COLO668 (cell line): ENCODE data around the gene TMPRSS6.

Experiments
- DNase-seq: peaks from one replicate; lab custom pipeline; 2025; ENCODE audit not compliant: unreplicated experiment; lab: John Stamatoyannopoulos, UW

The TMPRSS6 gene

DNA sequence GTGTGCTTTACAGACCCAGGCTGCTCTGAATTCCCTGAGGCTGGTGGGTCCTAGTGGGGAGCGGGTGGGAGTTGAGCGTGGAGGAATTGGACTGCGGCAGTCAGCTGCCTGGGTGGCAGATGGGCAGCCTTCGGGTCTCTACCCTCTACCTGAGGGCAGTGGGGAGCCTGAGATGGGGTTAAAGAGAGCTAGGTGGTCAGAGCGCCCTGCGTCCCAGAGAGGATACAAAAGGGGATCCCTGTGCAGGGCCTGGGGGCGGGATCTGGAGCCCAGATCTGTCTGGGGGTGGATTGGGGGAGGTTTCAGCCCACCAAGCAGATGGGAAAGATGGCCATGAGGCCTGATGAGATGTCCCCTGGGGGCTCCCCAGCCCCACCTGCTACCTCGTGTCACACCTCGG lies 39.8 kb downstream of the TMPRSS6 start:
- no peak for DNase-seq

DNA sequence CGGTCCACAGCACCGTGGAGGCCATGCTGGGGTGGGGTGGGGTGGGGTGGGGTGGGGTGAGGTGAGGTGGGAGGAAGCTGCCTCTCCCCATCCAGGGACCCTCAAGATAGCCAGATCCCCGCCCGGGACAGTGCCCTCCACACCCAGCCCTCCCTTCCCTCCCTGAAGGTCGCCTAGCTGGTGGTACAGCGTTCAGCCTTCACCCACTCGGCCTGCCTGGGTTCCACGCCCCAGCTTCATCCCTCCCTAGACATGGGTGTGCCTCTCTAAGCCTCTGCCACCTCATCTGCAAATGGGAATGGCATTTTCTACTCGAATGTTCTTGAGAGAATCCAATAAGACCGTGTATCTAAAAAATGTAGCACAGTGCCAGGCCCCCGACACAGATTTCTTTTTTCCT lies 40.2 kb downstream of the TMPRSS6 start:
- DNase-seq: no peak

DNA sequence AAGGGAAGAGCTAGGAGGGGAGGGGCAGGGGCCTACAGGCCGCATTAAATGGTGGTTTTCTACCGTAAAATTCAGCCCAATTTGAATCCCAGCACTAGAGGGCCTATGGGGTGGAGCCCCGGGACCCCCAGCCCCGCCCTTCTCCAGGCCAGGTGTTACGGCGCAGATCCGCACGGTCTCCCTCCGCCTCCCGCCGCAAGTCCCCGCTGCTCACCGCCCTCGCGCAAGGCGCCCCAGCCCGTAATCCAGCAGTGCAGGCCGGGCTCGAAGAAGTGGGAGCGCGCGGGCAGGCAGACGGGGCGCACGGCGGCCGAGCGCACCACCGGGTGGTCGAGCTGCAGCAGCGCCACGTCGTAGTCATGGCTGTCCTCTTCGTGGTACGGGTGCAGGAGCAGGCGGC lies 40.7 kb downstream of the TMPRSS6 start:
- no peak for DNase-seq

DNA sequence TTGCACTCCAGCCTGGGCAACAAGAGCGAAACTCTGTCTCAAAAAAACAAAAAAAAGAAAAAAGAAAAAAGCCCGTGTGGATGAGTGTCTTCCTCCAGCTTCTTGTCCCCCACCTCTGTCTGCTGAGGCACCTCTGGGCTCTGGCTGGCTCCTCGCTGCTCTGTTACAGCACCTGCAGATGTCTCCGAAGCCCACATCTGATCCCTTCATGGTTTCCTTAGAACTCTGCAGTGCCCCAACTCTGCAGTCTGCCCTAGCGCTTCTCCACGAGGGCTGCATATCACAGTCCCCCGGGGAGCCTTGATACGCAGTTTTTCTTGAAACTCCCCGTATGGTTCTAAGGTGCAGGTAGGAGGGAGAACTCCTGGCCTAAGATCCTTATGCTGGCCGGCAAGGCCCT lies 42.1 kb downstream of the TMPRSS6 start:
- DNase-seq: no peak

DNA sequence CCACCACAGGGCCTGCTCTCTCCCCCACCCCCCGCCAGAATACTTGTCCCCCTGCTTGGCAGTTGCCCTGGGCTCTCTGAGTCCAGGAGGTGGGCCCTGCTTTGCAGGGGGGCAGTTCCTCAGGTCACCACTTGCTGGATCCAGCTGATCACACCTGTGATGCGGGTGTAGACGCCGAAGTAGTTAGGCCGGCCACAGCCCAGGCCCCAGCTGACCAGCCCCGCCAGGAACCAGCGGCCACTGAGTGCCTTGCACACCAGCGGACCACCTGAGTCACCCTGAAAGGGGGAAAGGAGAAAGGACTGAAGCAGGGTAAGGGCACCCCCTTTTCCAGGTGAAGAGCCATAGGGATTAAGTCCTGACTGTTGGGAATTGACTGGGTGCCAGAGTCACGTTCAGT lies 43.6 kb downstream of the TMPRSS6 start:
- DNase-seq: no peak

DNA sequence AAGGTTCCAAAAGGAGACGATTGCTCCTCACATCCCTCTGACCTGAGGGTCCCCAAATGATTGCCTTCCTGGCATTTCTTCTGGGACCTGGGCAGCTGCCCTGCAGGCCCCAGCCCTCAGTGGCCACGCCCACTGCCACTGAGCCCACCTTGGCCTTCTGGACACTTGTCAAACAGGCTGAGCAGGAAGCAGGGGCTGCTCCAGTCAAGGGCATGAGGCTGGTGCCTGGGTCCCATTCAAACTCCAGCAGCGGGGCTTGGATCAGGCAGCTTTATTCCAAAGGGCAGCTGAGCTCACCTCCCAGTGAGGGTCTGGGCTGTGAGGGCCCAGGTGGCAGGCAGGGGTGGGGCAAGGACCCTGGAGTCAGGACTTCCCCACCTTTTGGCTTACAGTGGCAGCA lies 44.3 kb downstream of the TMPRSS6 start:
- no peak for DNase-seq

DNA sequence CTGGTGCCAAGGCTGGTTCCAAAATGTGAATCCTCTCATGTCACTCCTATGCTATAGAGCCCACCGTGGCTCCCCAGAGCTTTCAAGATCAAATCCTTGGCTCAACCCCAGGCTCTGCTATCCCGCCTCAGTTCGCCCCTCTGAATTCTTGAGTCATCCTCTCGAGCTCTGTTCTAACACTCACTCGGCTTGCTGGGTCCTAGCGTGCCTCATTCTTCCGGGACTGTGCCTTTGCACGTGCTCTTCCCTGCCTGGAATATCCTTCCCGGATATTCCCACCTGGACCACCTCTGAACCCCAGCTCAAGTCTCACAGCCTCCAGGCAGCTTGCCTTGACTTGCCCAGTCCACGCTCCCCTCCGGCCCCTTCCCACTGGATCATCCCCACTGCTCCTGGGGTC lies 45.0 kb downstream of the TMPRSS6 start:
- no peak for DNase-seq

DNA sequence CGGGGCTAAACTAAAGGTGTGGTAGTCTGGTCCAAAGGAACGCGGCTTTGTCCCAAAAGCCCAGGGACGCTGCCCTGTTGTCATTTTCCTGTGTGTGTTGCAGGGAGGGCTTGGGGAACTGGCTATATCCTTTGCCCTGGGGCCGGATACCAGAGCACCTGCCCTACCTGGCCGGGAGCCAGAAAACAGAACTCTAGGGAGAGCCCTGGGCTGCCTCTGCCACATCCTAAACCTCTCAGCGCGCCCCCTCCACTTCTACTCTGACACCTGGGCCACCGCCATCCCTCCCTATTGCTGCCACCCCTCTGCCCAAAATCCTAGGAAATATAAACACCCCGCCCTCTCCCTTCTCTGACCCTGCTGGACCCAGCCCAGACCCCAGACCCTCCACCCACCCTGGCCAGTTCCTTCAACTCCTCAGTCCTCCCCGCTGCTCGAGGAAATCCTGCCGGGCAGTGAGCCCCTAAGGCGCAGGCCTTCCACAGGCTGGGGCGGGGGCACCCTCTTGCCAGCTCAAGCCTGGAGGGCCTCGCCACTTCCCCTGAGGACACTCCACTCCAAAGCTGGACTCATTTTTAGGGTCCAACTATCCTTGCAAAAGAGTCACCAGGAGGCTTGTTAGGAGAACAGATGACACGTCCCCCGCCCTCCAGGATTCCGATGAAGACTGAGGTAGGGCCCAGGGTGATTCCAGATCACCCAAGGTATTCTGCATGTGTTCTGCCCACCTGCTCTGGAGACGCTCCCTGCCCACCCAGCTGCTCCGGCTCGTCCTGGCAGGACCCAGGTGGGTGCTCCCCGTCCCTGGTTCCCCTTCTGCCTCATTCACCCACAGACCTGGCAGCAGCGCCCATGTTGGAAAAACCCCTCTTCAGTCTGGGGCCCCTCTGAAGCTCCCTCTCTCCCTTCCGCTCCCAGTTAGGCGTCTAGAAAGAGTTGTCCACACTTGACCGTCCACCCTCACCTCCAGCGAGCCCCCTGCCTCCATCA lies 45.8 kb downstream of the TMPRSS6 start:
- DNase-seq: peak; percentile 95

DNA sequence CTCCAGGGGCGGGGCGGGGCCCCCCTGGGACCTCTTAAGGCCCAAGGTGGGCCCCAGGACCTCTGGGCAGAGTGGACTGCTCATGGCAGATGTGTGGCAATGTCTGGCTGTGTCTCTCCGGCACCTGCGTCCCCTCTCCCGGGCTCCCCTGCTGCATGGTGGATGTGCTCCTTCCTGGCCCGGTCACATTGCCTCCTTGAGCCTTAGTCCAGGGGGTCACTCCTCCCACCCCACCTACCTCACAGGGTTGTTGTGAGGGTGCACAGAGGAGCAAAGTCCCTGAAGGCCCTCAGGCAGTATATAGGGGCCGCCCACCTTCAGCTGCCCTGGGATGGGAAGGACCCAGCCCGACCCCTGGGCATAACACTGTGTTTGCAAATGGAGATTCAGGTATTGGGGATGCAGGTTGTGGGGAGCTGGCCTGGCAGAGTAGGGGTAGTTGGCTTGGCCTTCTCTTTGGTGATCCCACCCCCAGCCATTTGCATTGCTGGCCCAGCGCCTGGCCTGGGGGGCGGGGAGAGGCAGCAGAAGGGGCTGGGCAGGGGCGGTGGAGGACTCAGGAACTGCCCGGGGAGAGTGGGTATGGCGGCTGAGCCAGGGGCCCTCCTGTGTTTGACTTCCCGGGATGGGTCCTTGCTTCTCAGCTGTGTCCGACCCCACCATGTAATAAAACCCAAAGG lies 46.7 kb downstream of the TMPRSS6 start:
- peak; percentile 66 for DNase-seq

DNA sequence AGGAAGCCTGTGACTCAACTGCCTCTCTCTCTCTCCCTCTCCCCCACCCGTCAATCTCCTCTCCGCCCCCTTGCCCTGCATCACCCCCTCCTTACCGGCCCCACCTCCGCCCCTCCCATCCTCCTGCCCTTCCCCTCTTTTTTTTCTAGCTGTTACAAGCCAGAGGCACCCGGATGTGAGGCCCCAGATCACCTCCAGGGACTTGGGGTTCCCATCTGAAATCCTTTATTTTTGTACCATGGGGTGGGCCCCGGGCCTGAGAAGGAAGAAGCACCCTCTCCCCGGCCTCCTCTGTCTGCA lies 47.2 kb downstream of the TMPRSS6 start:
- no peak for DNase-seq

DNA sequence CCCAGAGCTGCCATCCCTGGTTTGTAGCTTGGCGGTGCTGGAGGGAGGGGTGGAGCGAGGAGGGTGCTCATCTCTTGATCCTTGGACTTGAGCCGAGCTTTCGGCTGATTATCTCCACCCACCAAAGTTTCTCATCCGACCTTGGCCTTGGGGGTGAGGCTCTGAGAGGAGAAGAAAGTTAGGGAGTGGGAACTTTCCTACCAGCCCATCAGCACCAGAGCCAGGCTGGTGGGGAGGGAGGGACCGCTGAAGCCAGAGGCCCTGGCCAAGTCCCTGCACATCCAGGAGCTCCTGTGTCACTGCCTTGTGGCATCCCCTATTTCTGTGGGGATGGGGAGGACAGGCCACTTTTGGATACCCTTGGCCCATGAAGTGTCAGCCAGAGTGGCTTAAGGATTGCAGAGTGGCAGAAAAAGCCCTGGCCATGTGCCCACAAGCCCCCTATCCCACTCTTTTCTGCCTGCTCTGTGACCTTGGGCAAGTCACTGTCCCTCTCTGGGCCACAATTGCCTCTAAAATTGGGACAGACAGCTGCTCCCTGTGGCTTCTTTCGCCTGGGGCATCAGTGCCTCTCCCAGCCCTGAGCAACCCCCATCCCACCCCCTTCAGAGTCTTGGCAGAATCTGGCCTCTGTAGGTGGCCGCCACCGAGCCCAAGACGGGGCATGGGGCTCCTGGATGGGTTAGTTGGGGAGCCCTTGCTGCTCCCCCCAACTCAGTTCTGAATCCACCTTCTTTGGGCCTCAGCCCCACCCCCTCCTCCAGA lies 47.7 kb downstream of the TMPRSS6 start:
- DNase-seq: no peak

DNA sequence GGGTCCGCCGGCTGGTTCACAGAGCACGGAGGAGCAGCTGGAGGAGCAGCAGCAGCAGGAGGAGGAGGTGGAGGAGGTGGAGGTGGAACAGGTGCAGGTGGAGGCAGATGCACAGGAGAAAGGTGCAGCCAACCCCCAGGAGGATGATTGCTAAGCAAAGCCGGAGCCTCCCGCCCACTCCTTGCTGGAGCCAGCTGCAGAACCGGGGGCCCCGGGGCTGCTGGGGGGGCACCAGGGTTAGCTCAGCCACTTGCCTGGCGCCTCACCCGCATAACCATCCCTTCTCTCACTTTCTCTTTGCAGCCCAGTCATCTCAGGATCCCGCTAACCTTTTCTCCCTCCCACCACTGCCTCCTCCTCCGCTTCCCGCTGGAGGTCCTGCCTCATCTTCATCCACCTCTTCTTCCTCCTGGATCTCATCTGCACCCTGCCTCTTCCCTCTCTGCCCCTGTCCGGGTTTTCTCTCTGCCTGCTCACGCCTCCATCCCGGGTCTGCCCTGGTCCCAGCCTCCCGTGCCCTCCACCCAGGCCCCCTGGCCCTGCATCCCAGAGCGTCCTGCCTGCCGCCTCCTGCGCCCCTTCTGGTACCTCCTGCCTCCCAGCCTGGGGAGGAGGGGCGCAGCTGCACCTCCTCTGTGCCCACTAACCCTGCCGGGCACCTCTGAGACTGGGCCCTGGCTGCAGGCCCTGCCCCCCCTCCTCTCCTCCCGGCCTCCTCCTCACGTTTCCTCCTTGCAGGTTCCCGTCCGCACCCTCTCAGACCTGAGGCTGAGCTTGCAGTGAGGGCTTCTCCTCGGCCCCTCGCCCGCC lies 48.5 kb downstream of the TMPRSS6 start:
- DNase-seq: peak; percentile 57

DNA sequence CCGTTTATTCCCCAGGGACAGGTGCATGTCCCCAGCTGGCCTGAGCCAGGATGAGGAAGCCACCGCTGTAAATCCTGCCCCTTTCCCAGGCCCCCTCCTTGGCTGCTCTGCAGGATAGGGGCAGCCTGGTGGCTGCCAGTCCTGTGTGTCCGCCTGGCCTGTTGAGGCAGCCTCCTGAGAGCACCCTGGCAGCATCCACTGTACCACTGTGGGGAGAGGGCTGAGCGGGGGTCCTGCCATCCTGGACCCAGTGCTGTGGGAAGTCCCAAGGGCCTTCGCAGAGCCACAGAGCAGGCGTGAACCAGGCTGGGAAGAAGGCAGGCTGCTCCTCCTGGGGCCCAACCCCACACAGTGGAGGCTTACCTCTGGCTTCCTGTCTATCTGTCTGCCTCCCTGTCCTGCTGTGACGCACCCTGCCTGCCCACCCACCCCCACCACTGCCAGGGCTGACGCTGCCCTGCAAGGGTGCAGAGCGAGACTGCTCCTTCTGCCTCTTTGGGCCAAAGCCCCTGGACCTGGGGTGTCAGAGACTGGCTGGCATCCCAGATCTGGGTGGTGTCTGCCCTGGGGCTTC lies 49.5 kb downstream of the TMPRSS6 start:
- peak; percentile 25 for DNase-seq

DNA sequence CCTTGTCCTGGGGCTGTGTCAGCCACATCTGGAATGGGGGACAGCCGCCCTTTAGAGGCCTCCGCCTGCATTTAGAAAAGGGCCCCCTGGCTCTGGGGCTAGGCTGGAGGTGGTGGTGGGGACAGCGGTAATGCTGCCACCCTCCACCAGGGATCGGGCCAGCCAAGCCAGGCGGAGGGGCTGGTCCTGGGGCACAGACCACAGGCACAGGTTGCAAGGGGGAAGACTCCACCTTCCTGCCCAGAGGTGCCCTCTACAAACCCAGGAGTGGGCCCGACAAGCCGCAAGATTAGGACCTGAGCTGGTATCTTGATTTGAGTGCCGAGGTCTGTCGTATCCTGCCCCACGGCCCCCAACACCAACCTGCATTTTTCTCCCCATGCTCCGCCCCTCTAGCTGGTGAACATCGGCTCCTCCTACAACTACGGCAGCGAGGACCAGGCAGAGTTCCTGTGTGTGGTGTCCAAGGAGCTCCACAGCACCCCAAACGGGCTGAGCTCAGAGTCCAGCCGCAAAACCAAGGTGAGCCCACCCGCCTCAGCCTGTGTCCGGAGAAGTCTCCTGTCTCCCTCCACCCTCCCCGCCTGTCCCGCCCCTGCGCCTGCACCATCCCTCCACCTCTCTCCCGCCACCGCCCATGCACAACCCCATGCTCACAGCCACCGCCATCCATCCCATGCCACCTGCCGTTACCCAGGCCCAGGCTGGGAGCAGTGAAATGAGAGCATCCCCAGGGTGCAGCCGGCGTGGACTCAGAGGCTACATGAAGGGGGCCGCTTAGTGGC lies 50.4 kb downstream of the TMPRSS6 start:
- no peak for DNase-seq

DNA sequence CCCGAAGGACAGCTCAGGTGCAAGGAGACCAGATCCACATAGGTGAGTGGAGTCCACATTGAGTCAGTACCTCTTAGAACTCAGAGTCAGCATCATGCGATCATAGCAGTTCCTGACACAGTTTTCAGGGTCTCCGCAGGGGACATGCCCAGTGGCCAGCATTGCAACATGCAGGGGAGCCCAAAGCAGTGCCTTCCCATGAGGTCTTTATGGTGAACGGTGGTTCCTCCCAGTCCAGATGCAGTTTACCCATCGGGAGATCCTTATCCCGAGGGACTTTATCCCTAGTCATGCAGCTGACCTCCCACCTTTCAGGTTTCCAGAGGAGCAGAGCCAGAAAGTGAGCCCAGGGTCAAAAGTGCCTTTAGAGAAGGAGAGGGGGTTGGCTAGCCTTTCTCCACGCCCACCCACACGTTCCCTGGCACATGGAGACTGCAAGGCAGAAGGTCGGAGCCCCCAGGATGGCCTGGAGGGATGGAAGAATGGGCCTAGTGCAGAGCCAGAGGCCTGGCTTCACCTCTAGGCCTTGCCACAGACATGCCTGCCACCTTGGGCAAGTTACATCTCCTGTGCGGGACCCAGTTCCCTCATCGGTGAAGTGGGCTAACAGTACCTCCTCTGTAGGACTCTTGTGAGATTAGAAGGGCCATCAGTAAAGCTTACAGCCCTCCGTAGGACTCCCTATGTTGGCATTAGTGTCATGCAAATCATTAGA lies 51.6 kb downstream of the TMPRSS6 start:
- DNase-seq: no peak

DNA sequence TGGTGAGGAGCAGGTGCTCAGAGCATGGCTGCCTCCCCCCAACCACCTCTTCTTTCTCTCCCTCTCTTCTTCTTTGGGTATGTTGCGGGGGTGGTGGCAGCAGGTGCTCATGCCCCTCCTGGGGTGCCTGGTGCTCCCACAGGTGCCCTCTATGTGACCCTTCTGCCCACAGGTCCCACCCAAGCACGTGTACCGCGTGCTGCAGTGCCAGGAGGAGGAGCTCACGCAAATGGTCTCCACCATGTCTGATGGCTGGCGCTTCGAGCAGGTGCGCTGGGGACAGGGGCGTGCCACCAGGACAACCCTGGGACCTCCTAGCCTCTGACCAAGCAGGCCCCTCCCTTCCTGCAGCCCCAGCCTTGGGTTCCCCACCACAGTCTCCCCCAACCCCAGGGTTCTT lies 52.3 kb downstream of the TMPRSS6 start:
- no peak for DNase-seq

DNA sequence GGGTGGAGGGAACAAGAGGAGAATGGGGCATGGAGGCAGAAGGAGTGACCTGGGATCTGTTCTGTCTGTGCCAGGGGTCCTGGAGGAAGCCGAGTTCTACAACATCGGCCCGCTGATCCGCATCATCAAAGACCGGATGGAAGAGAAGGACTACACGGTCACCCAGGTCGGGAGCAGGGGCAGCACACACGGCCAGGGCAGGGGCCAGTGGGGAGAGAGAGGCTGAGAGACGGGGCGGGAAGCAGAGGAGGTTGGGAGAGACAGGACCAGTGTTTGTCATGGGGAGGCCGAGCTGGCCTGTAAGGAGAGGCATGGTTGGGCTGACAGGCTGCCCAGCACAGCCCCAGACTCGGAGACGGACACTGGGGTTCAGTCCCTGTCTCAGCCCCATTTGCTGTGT lies 53.3 kb downstream of the TMPRSS6 start:
- DNase-seq: no peak

DNA sequence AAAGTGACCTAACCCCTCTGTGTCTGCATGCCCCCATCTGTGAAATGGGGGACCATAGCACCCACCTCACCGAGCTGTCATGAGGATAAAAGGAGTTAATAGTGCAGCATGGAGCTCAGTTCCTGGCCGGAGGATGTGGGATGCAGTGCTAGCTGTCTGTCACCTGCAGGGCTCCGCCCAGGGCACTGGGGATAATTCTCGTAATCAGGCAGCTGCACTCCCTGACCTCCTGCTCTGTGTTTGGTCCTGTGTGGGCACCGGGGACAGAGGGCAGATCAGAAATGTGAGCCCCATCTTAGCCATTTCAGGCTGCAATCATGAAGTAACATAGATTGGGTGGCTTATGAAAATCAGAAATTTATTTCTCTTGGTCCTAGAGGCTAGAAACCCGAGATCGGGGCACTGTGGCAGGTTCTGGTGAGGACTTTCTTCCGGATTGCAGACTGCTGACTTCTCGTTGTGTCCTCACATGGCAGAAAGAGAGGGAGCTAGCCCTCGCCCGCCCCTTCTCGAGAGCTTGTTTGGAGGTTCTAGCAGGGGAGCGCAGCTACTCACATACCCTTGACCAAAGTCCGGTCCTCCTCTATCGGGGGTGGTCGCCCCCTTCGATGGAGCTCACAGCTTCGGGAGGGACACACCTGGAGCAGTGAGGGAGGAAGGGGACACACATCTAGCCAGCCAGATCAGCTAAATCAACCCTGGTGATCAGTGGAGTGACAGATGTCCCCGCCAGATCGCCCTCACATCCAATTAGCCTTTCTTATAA lies 54.7 kb downstream of the TMPRSS6 start:
- DNase-seq: peak; percentile 75

DNA sequence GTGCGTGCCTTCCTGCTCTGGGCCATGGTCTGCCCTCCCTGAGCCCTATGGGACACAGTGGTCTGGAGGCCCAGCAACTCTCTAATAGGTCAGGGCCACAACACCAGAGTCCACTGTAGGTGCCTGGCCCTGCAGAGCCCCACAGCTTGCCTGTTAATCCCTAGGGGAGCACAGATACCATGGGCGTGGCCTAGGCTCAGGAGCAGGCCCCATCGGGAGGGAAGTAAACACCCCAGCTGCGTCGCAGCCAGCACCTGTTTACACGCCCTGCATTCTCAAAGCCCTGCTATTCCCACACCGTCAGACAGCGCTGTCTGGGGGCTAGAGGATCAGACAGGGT lies 55.5 kb downstream of the TMPRSS6 start:
- peak; percentile 89 for DNase-seq
